ENCODE measurements around the gene SLC7A6OS.

Gene SLC7A6OS

GRCh38 chr16:68328860-68329390, 18.2 kb upstream of the SLC7A6OS start:
- H4K20me1 ChIP-seq (ENCODE audit: insufficient read depth, low read length), result no peaks in the 10 kb centered on the region
- H3K27me3 ChIP-seq (replicated peaks; ENCODE audit: insufficient read depth, low read length), result no peaks in the 10 kb centered on the region
- H3K4me3 ChIP-seq (ENCODE audit: low read length), result no peak overlapping the region
- H3K9me2 ChIP-seq (replicated peaks; ENCODE audit: insufficient read depth, low read length), result no peaks in the 10 kb centered on the region
- no peaks in the 10 kb centered on the region for H3K36me3 ChIP-seq (replicated peaks; ENCODE audit: insufficient read depth, low read length)
- no peaks in the 10 kb centered on the region for H3K79me2 ChIP-seq (ENCODE audit: low read length)
- no peak overlapping the region for H3K27ac ChIP-seq (ENCODE audit: low read length)
- peaks cover 44% of the 10 kb centered on the region for H3F3A ChIP-seq (ENCODE audit: insufficient read depth, low read length)
- no peak overlapping the region for H3K9ac ChIP-seq (ENCODE audit: low read length)
- H2AFZ ChIP-seq (ENCODE audit: low read length), result no peak overlapping the region
- no peaks in the 10 kb centered on the region for H3K9me3 ChIP-seq (replicated peaks; ENCODE audit: insufficient read depth, low read length)
- no peak overlapping the region for H3K4me2 ChIP-seq (ENCODE audit: low read depth, low read length)
- H3K4me1 ChIP-seq (ENCODE audit: low read length), result peaks cover 37% of the 10 kb centered on the region
- no peak for DNase-seq
- TF ChIP-seq EZH2phosphoT487 (IDR thresholded peaks at IDR 0.05; ENCODE audit: low read length) (no peak), EZH2 (optimal IDR thresholded peaks at IDR 0.05; ENCODE audit: low read depth, low read length) (no peak)
- TF ChIP-seq, protein P1, sequence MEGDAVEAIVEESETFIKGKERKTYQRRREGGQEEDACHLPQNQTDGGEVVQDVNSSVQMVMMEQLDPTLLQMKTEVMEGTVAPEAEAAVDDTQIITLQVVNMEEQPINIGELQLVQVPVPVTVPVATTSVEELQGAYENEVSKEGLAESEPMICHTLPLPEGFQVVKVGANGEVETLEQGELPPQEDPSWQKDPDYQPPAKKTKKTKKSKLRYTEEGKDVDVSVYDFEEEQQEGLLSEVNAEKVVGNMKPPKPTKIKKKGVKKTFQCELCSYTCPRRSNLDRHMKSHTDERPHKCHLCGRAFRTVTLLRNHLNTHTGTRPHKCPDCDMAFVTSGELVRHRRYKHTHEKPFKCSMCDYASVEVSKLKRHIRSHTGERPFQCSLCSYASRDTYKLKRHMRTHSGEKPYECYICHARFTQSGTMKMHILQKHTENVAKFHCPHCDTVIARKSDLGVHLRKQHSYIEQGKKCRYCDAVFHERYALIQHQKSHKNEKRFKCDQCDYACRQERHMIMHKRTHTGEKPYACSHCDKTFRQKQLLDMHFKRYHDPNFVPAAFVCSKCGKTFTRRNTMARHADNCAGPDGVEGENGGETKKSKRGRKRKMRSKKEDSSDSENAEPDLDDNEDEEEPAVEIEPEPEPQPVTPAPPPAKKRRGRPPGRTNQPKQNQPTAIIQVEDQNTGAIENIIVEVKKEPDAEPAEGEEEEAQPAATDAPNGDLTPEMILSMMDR (IDR thresholded peaks at IDR 0.05; ENCODE audit: low read length), result no peak

GRCh38 chr16:68328151-68328859, 17.6 kb upstream of the SLC7A6OS start:
- Histone ChIP-seq H3K9me2 (replicated peaks; ENCODE audit: insufficient read depth, low read length) (no peaks in the 10 kb centered on the region), H3K36me3 (replicated peaks; ENCODE audit: insufficient read depth, low read length) (no peaks in the 10 kb centered on the region), H3K9ac (ENCODE audit: low read length) (no peak overlapping the region), H3K4me2 (ENCODE audit: low read depth, low read length) (peak overlapping the region; percentile 43; the same call in 1 of the 2 replicates), H2AFZ (ENCODE audit: low read length) (no peak overlapping the region), H3K4me1 (ENCODE audit: low read length) (peaks cover 37% of the 10 kb centered on the region), H3K4me3 (ENCODE audit: low read length) (no peak overlapping the region), H4K20me1 (ENCODE audit: insufficient read depth, low read length) (no peaks in the 10 kb centered on the region), H3F3A (ENCODE audit: insufficient read depth, low read length) (peaks cover 44% of the 10 kb centered on the region), H3K27me3 (replicated peaks; ENCODE audit: insufficient read depth, low read length) (no peaks in the 10 kb centered on the region), H3K9me3 (replicated peaks; ENCODE audit: insufficient read depth, low read length) (no peaks in the 10 kb centered on the region), H3K79me2 (ENCODE audit: low read length) (no peaks in the 10 kb centered on the region), H3K27ac (ENCODE audit: low read length) (no peak overlapping the region)
- peak; percentile 86 for DNase-seq
- TF ChIP-seq, protein P1 (IDR thresholded peaks at IDR 0.05; ENCODE audit: low read length), result peak; percentile 97
- TF ChIP-seq EZH2phosphoT487 (IDR thresholded peaks at IDR 0.05; ENCODE audit: low read length) (no peak), EZH2 (optimal IDR thresholded peaks at IDR 0.05; ENCODE audit: low read depth, low read length) (no peak)

DNA sequence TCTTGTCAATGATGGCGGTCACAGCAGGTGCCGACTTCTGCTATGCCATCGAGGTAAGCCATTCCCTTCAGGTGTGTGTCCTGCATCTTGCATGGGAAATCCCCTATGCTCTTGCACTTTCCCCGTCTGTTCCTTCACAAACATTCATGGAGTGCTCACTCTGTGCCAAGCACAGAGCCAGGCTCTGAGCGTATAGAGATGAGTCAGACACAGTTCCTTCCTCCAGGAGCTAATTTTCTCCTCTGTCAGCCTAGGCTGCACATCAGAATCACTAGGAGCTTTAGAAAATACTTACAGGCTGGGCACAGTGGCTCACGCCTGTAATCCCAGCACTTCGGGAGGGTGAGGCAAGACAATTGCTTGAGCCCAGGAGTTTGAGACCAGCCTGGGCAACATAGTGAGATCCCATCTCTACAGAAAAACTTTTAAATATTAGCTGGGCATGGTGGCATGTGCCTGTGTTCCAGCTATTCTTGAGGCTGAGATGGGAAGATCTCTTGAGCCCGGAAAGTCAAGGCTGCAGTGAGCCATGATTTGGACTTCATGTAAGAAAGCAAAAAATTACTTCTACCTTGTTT, 14.1 kb upstream of the SLC7A6OS start:
- Histone ChIP-seq H3K79me2 (ENCODE audit: low read length) (peaks cover 11% of the 10 kb centered on the region), H3K4me3 (ENCODE audit: low read length) (no peak overlapping the region), H3K9me2 (replicated peaks; ENCODE audit: insufficient read depth, low read length) (no peaks in the 10 kb centered on the region), H3K9ac (ENCODE audit: low read length) (no peak overlapping the region), H4K20me1 (ENCODE audit: insufficient read depth, low read length) (no peaks in the 10 kb centered on the region), H3K36me3 (replicated peaks; ENCODE audit: insufficient read depth, low read length) (no peaks in the 10 kb centered on the region), H3K27me3 (replicated peaks; ENCODE audit: insufficient read depth, low read length) (no peaks in the 10 kb centered on the region), H3K4me2 (ENCODE audit: low read depth, low read length) (no peak overlapping the region), H3K9me3 (replicated peaks; ENCODE audit: insufficient read depth, low read length) (no peaks in the 10 kb centered on the region), H2AFZ (ENCODE audit: low read length) (no peak overlapping the region), H3F3A (ENCODE audit: insufficient read depth, low read length) (peaks cover 27% of the 10 kb centered on the region), H3K27ac (ENCODE audit: low read length) (no peak overlapping the region), H3K4me1 (ENCODE audit: low read length) (peaks cover 22% of the 10 kb centered on the region)
- no peak for TF ChIP-seq EZH2phosphoT487 (IDR thresholded peaks at IDR 0.05; ENCODE audit: low read length)
- TF ChIP-seq, protein P1 (IDR thresholded peaks at IDR 0.05; ENCODE audit: low read length), result no peak
- no peak for TF ChIP-seq EZH2 (optimal IDR thresholded peaks at IDR 0.05; ENCODE audit: low read depth, low read length)
- no peak for DNase-seq

All from MM.1S (cell line).